DND-41 (cell line): Measurements from ENCODE around the gene PHF14.

Source experiments
- ATAC-seq: fragments of 200-7000 bp; cut with Tn5 transposase; 3 replicates; pipeline ENCODE4 v1.9.1; 2021; ENCODE audit warnings: low read depth; ENCODE audit not compliant: insufficient read depth
- DNase-seq: peaks from one replicate; pipeline ENCODE4 v3.0.0-alpha.2; 2020
- H2AFZ ChIP-seq: 2 replicates; pipeline ENCODE4 v1.6.0; 2012; ENCODE audit warnings: low read depth, low read length
- H3K27ac ChIP-seq: 2 replicates; pipeline ENCODE4 v1.5.1; 2012; ENCODE audit warnings: low read length, inconsistent platforms
- H3K27me3 ChIP-seq: fragments of 200-600 bp; sonication (generic); 2 replicates; pipeline ENCODE4 v1.6.0; 2012; ENCODE audit warnings: low read length, mild to moderate bottlenecking, inconsistent platforms; ENCODE audit not compliant: insufficient read depth, poor library complexity
- H3K36me3 ChIP-seq: 2 replicates; pipeline ENCODE4 v1.5.1; 2012; ENCODE audit warnings: low read length, inconsistent platforms; ENCODE audit not compliant: insufficient read depth
- H3K4me1 ChIP-seq: 2 replicates; pipeline ENCODE4 v1.5.1; 2012; ENCODE audit warnings: mild to moderate bottlenecking, low read length; ENCODE audit not compliant: insufficient read depth
- H3K4me2 ChIP-seq: 2 replicates; pipeline ENCODE4 v1.6.0; 2012; ENCODE audit warnings: mild to moderate bottlenecking, moderate library complexity, low read length, inconsistent platforms; ENCODE audit not compliant: insufficient read depth
- H3K4me3 ChIP-seq, 2 experiments: fragments of 200-600 bp in 1 of 2; shearing (Covaris generic) in 1 of 2; 2 replicates each; pipeline ENCODE4 v1.5.1; 2012 to 2016; ENCODE audit warnings: inconsistent platforms in 2 of 2, low read length in 2 of 2, mild to moderate bottlenecking in 2 of 2, low read depth in 1 of 2, moderate library complexity in 1 of 2
- H3K79me2 ChIP-seq: 2 replicates; pipeline ENCODE4 v1.6.0; 2012; ENCODE audit warnings: low read length, inconsistent platforms; ENCODE audit not compliant: insufficient read depth
- H3K9ac ChIP-seq: 2 replicates; pipeline ENCODE4 v1.6.0; 2012; ENCODE audit warnings: low read depth, mild to moderate bottlenecking, inconsistent platforms, low read length, moderate library complexity
- H3K9me3 ChIP-seq: 2 replicates; pipeline ENCODE4 v1.5.1; 2012; ENCODE audit warnings: low read length, moderate library complexity, mild to moderate bottlenecking, inconsistent platforms; ENCODE audit not compliant: insufficient read depth, severe bottlenecking
- H4K20me1 ChIP-seq: 2 replicates; pipeline ENCODE4 v1.6.0; 2012; ENCODE audit warnings: low read length; ENCODE audit not compliant: insufficient read depth
- CTCF ChIP-seq: IDR thresholded peaks from 2 replicates; pipeline ENCODE4 v1.5.1; 2012; ENCODE audit warnings: borderline replicate concordance, low read length, moderate library complexity, mild to moderate bottlenecking; ENCODE audit not compliant: poor library complexity, severe bottlenecking; ENCODE audit errors: extremely low read depth
- EZH2 ChIP-seq: IDR thresholded peaks from 3 replicates; pipeline ENCODE4 v1.6.1; 2012; ENCODE audit warnings: borderline replicate concordance, low read depth, mild to moderate bottlenecking, moderate library complexity, low read length, inconsistent platforms; ENCODE audit not compliant: severe bottlenecking

PHF14 gene

GRCh38 chr7:11127988-11128387 is 154.3 kb downstream of the PHF14 start:
- H3K9ac ChIP-seq: no peak overlapping the region
- no peaks in the 10 kb centered on the region for H3K4me1 ChIP-seq
- H3K4me2 ChIP-seq: no peak overlapping the region

GRCh38 chr7:11128498-11128897 is 154.8 kb downstream of the PHF14 start:
- ATAC-seq (no peak), DNase-seq (no peak)
- H3K27ac ChIP-seq: no peak overlapping the region
- TF ChIP-seq EZH2 (no peak), CTCF (no peak)
- no peaks in the 10 kb centered on the region for H3K9me3 ChIP-seq
- H4K20me1 ChIP-seq: no peaks in the 10 kb centered on the region
- H3K27me3 ChIP-seq: no peaks in the 10 kb centered on the region
- H3K4me2 ChIP-seq: no peak overlapping the region
- H3K36me3 ChIP-seq: peaks cover 5% of the 10 kb centered on the region; the same call in 1 of the 2 replicates
- no peak overlapping the region for H2AFZ ChIP-seq
- H3K79me2 ChIP-seq: no peaks in the 10 kb centered on the region
- H3K9ac ChIP-seq: no peak overlapping the region
- H3K4me3 ChIP-seq: no peak overlapping the region
- no peaks in the 10 kb centered on the region for H3K4me1 ChIP-seq

More at GRCh38 chr7:11127988-11128387, 154.3 kb downstream of the PHF14 start:
- no peaks in the 10 kb centered on the region for H3K27me3 ChIP-seq
- H4K20me1 ChIP-seq: no peaks in the 10 kb centered on the region
- ATAC-seq: no peak
- H2AFZ ChIP-seq: no peak overlapping the region
- no peaks in the 10 kb centered on the region for H3K79me2 ChIP-seq
- no peak overlapping the region for H3K4me3 ChIP-seq
- DNase-seq: no peak
- no peak overlapping the region for H3K27ac ChIP-seq
- TF ChIP-seq EZH2: no peak
- TF ChIP-seq CTCF: no peak
- peaks cover 4% of the 10 kb centered on the region; the same call in 1 of the 2 replicates for H3K36me3 ChIP-seq
- no peaks in the 10 kb centered on the region for H3K9me3 ChIP-seq

- Histone ChIP-seq H3K27me3 (no peaks in the 10 kb centered on the region), H3K9me3 (no peaks in the 10 kb centered on the region), H3K36me3 (peaks cover 11% of the 10 kb centered on the region; the same call in 1 of the 2 replicates), H3K4me3 (no peak overlapping the region), H4K20me1 (no peaks in the 10 kb centered on the region), H3K4me1 (no peaks in the 10 kb centered on the region), H3K4me2 (no peak overlapping the region), H3K27ac (no peak overlapping the region), H2AFZ (no peak overlapping the region), H3K79me2 (no peaks in the 10 kb centered on the region), H3K9ac (no peak overlapping the region)
- TF ChIP-seq EZH2 (no peak), CTCF (no peak)
- ATAC-seq (no peak), DNase-seq (no peak)
Observed at GRCh38 chr7:11130012-11130411, 156.3 kb downstream of the PHF14 start.

- Histone ChIP-seq H2AFZ (no peak overlapping the region), H3K4me2 (no peak overlapping the region), H3K27ac (no peak overlapping the region), H3K9me3 (no peaks in the 10 kb centered on the region), H3K79me2 (no peaks in the 10 kb centered on the region), H3K4me3 (no peak overlapping the region), H3K9ac (no peak overlapping the region), H3K27me3 (no peaks in the 10 kb centered on the region), H3K36me3 (peaks cover 16% of the 10 kb centered on the region; the same call in 1 of the 2 replicates), H4K20me1 (no peaks in the 10 kb centered on the region), H3K4me1 (no peaks in the 10 kb centered on the region)
- ATAC-seq (no peak), DNase-seq (no peak)
- TF ChIP-seq CTCF (no peak), EZH2 (no peak)
Observed at GRCh38 chr7:11130601-11131000, 156.9 kb downstream of the PHF14 start.
